ENCODE results near the gene ADRB2.

The ADRB2 gene

GRCh38 chr5:148831590-148832565 is 5.5 kb downstream of the ADRB2 start:
- DNase-seq = no peak

- no peak for DNase-seq
Measured at GRCh38 chr5:148833122-148833521, 6.7 kb downstream of the ADRB2 start.

- no peak for DNase-seq
Measured at GRCh38 chr5:148833925-148834324, 7.5 kb downstream of the ADRB2 start.

- DNase-seq = no peak
Measured at GRCh38 chr5:148834689-148835088, 8.3 kb downstream of the ADRB2 start.

- no peak for DNase-seq
Measured at GRCh38 chr5:148836272-148837250, 10.2 kb downstream of the ADRB2 start.

GRCh38 chr5:148837383-148837782 is 11.0 kb downstream of the ADRB2 start:
- DNase-seq = no peak

GRCh38 chr5:148838357-148838756 is 11.9 kb downstream of the ADRB2 start:
- no peak for DNase-seq

GRCh38 chr5:148839960-148840359 is 13.5 kb downstream of the ADRB2 start:
- no peak for DNase-seq

GRCh38 chr5:148840531-148840930 is 14.1 kb downstream of the ADRB2 start:
- no peak for DNase-seq

- no peak for DNase-seq
Measured at GRCh38 chr5:148841519-148841918, 15.1 kb downstream of the ADRB2 start.

- no peak for DNase-seq
Measured at GRCh38 chr5:148842161-148842560, 15.8 kb downstream of the ADRB2 start.

- DNase-seq = no peak
Measured at GRCh38 chr5:148843510-148844318, 17.3 kb downstream of the ADRB2 start.

- DNase-seq = no peak
Measured at GRCh38 chr5:148844433-148845280, 18.2 kb downstream of the ADRB2 start.

- no peak for DNase-seq
Measured at GRCh38 chr5:148846930-148847329, 20.5 kb downstream of the ADRB2 start.

GRCh38 chr5:148847456-148847855 is 21.0 kb downstream of the ADRB2 start:
- DNase-seq = no peak

GRCh38 chr5:148848393-148849031 is 22.1 kb downstream of the ADRB2 start:
- no peak for DNase-seq

GRCh38 chr5:148849461-148849860 is 23.1 kb downstream of the ADRB2 start:
- DNase-seq = no peak

GRCh38 chr5:148850836-148851235 is 24.4 kb downstream of the ADRB2 start:
- no peak for DNase-seq

- no peak for DNase-seq
Measured at GRCh38 chr5:148853868-148854267, 27.5 kb downstream of the ADRB2 start.

GRCh38 chr5:148855249-148856008 is 29.0 kb downstream of the ADRB2 start:
- DNase-seq = no peak

All from activated T-cell treated with anti-CD3 and anti-CD28 coated beads for 4 hours (primary cell).